HepG2 (cell line): ENCODE measurements around the gene TCERG1L. TPM values are rescaled to one million over a fixed set of nuclear protein-coding genes. Genes with fewer than 3 reads are reported as not detected.

Experiments
- ATAC-seq: fragments of 200-7000 bp; cut with Tn5 transposase; 3 replicates; pipeline ENCODE4 v1.9.1; 2020; ENCODE audit warnings: mild to moderate bottlenecking, moderate library complexity
- BruUV-seq: library from RNA; stranded (reverse); fragments of 400-500 nt; replicated peaks from 2 replicates; lab custom pipeline; 2021; lab: Mats Ljungman, UMichigan
- CTCF ChIA-PET: fragments of 300-600 bp; formaldehyde crosslinking; extraction: SDS; loops from one replicate; lab custom pipeline; 2021; ENCODE audit warnings: low total read pairs, inconsistent platforms, low intra/inter-chr PET ratio; lab: Yijun Ruan, JAX
- POLR2A ChIA-PET: fragments of 350-600 bp; sonication (Branson Sonifier 250); formaldehyde crosslinking; loops from one replicate; lab custom pipeline; 2020; ENCODE audit warnings: antibody characterized with exemption, inconsistent platforms; lab: Yijun Ruan, JAX
- DNase-seq: peaks from one replicate; pipeline ENCODE4 v3.0.0-alpha.2; 2015; ENCODE audit warnings: low spot score
- FAIRE-seq: peaks from 3 replicates; lab custom pipeline; 2011; peaks lifted over from hg19 to GRCh38; lab: Jason Lieb, UNC
- H2AFZ ChIP-seq: one replicate; pipeline ENCODE4 v1.6.1; 2011; ENCODE audit warnings: low read length, inconsistent platforms
- H3K27ac ChIP-seq: fragments of 300-600 bp; 3 replicates; pipeline ENCODE4 v1.8.0; 2011; ENCODE audit warnings: mixed run types, mild to moderate bottlenecking, mixed read lengths, low read length, inconsistent platforms; ENCODE audit not compliant: insufficient read depth; ENCODE audit errors: extremely low read length
- H3K27me3 ChIP-seq, 2 experiments: fragments of 200-600 bp in 1 of 2; 2 replicates in 1 of 2; 3 replicates in 1 of 2; pipeline versions ENCODE4 v1.6.0 to v1.8.0; 2011; ENCODE audit warnings: low read length in 2 of 2, mild to moderate bottlenecking in 2 of 2, moderate library complexity in 2 of 2, inconsistent platforms in 1 of 2; ENCODE audit not compliant: insufficient read depth in 2 of 2, control insufficient read depth in 1 of 2
- H3K36me3 ChIP-seq, 2 experiments: fragments of 200-600 bp in 1 of 2; replicated peaks in 1 of 2; 2 replicates in 1 of 2; 3 replicates in 1 of 2; pipeline versions ENCODE4 v1.5.1 to v1.8.0; 2011; ENCODE audit warnings: low read length in 2 of 2, inconsistent platforms in 1 of 2; ENCODE audit not compliant: insufficient read depth in 2 of 2, control insufficient read depth in 1 of 2
- H3K4me1 ChIP-seq: 2 replicates; pipeline ENCODE4 v1.5.1; 2012; ENCODE audit warnings: low read length, inconsistent platforms; ENCODE audit not compliant: insufficient read depth
- H3K4me2 ChIP-seq: 2 replicates; pipeline ENCODE4 v1.6.0; 2011; ENCODE audit warnings: low read depth, low read length, inconsistent platforms
- H3K4me3 ChIP-seq, 3 experiments: fragments of 200-600 bp in 1 of 3; sonication (generic), shearing (Covaris generic) in 1 of 3; replicated peaks in 1 of 3; 2 replicates each; pipeline ENCODE4 v1.5.1; 2011 to 2016; ENCODE audit warnings: low read length in 3 of 3, inconsistent platforms in 2 of 3, low read depth in 2 of 3, mild to moderate bottlenecking in 2 of 3, control low read depth in 1 of 3, mixed read lengths in 1 of 3; ENCODE audit not compliant: insufficient read depth in 1 of 3
- H3K79me2 ChIP-seq: one replicate; pipeline ENCODE4 v1.6.1; 2011; ENCODE audit warnings: low read length, inconsistent platforms; ENCODE audit not compliant: insufficient read depth
- H3K9ac ChIP-seq: 2 replicates; pipeline ENCODE4 v1.6.0; 2011; ENCODE audit warnings: mild to moderate bottlenecking, low read depth, low read length, inconsistent platforms; ENCODE audit not compliant: insufficient read depth
- H3K9me3 ChIP-seq: 2 replicates; pipeline ENCODE4 v1.5.1; 2012; ENCODE audit warnings: mild to moderate bottlenecking, low read length
- H4K20me1 ChIP-seq: 2 replicates; pipeline ENCODE4 v1.6.0; 2011; ENCODE audit warnings: inconsistent platforms, mild to moderate bottlenecking, low read length, moderate library complexity; ENCODE audit not compliant: insufficient read depth
- ATF1 ChIP-seq: IDR thresholded peaks from 2 replicates; pipeline ENCODE4 v1.6.1; 2016; ENCODE audit warnings: mild to moderate bottlenecking, control low read depth
- E2F5 ChIP-seq: sonication (generic); formaldehyde crosslinking; conservative IDR thresholded peaks from 2 replicates; pipeline ENCODE4 v1.4.0; 2020; ENCODE audit warnings: missing genetic modification reagents
- HIC2 ChIP-seq: sonication (generic); formaldehyde crosslinking; IDR thresholded peaks from 2 replicates; pipeline ENCODE4 v1.9.0; 2022; ENCODE audit warnings: low read depth, missing genetic modification reagents
- LCORL ChIP-seq, 2 experiments: fragments of 450-650 bp in 1 of 2; sonication (generic) in 1 of 2; formaldehyde crosslinking in 1 of 2; IDR thresholded peaks; 2 replicates each; pipeline versions ENCODE4 v1.5.0 to v1.6.1; 2017 to 2020; ENCODE audit warnings: antibody characterized with exemption in 1 of 2, missing genetic modification reagents in 1 of 2
- MXD1 ChIP-seq: sonication (generic); formaldehyde crosslinking; IDR thresholded peaks from 2 replicates; pipeline ENCODE4 v1.4.0; 2020; ENCODE audit warnings: mild to moderate bottlenecking, missing genetic modification reagents
- ZNF10 ChIP-seq: sonication (generic); formaldehyde crosslinking; IDR thresholded peaks from 2 replicates; pipeline ENCODE4 v1.4.0; 2020; ENCODE audit warnings: mild to moderate bottlenecking, low read depth, missing genetic modification reagents, borderline replicate concordance
- ZNF296 ChIP-seq: sonication (generic); formaldehyde crosslinking; conservative IDR thresholded peaks from 2 replicates; pipeline ENCODE4 v1.5.0; 2020; ENCODE audit warnings: mild to moderate bottlenecking, missing genetic modification reagents
- ZNF567 ChIP-seq: sonication (generic); formaldehyde crosslinking; IDR thresholded peaks from 2 replicates; pipeline ENCODE4 v1.8.1; 2023; ENCODE audit warnings: mild to moderate bottlenecking, missing genetic modification reagents, borderline replicate concordance
- ZNF607 ChIP-seq: sonication (generic); formaldehyde crosslinking; IDR thresholded peaks from 2 replicates; pipeline ENCODE4 v1.5.1; 2020; ENCODE audit warnings: missing genetic modification reagents, mild to moderate bottlenecking, borderline replicate concordance
- ZNF619 ChIP-seq: sonication (generic); formaldehyde crosslinking; IDR thresholded peaks from 2 replicates; pipeline ENCODE4 v1.4.0; 2020; ENCODE audit warnings: mild to moderate bottlenecking, missing genetic modification reagents
- ZNF816 ChIP-seq: sonication (generic); formaldehyde crosslinking; IDR thresholded peaks from 2 replicates; pipeline ENCODE4 v1.8.0; 2022; ENCODE audit warnings: missing genetic modification reagents, mild to moderate bottlenecking, borderline replicate concordance
- WGBS: methylation state at CpG from one replicate; pipeline ENCODE4 v1.1.6; 2017; ENCODE audit warnings: low lambda C conversion rate; 5-methylcytosine and 5-hydroxymethylcytosine counted together
- in situ Hi-C: cut with HindIII; loops from 2 replicates; pipeline ENCODE4 v1.10.0; 2017; ENCODE audit warnings: low pct_unique_long_range_greater_than_20kb; ENCODE audit not compliant: extremely low pct_ligation_motif_present
- intact Hi-C: fragments of 100-400 bp; cut with micrococcal nuclease; formaldehyde crosslinking; loops from one replicate; pipeline ENCODE4 v1.10.0; 2022; ENCODE audit not compliant: unreplicated experiment
- polyA plus RNA-seq, 8 experiments: library from polyadenylated mRNA; depleted of rRNA in 3 of 8; stranded (reverse) in 7 of 8; unstranded in 1 of 8; fragments of >200 nt; fragmentation: Illumina TruSeq in 4 of 8; extraction: Trizol in 4 of 8; gene quantifications; 2 replicates each; pipeline versions ENCODE4 v1.2.1 to v1.2.3, GENCODE V29; 2011 to 2016; ENCODE audit warnings: low read depth in 4 of 8, missing spikeins in 1 of 8, mixed read lengths in 1 of 8; ENCODE audit not compliant: insufficient read depth in 1 of 8
- total RNA-seq, 5 experiments: library from RNA; depleted of rRNA; stranded (reverse); fragments of >200 nt; fragmentation: Illumina TruSeq; extraction: Trizol; gene quantifications; 2 replicates each; pipeline ENCODE4 v1.2.3, GENCODE V29; 2016; ENCODE audit warnings: low read depth in 1 of 5
- TF ChIP-seq, protein P1 (sequence below): sonication (generic); formaldehyde crosslinking; conservative IDR thresholded peaks from 2 replicates; pipeline ENCODE4 v1.5.0; 2020; ENCODE audit warnings: missing genetic modification reagents
- TF ChIP-seq, protein P2 (sequence below): sonication (generic); formaldehyde crosslinking; IDR thresholded peaks from 2 replicates; pipeline ENCODE4 v1.4.0; 2020; ENCODE audit warnings: missing genetic modification reagents, mild to moderate bottlenecking, borderline replicate concordance
- TF ChIP-seq, protein P3 (sequence below): sonication (generic); formaldehyde crosslinking; IDR thresholded peaks from 2 replicates; pipeline ENCODE4 v1.4.0; 2020; ENCODE audit warnings: missing genetic modification reagents

TCERG1L gene
- total and polyA plus RNA-seq, 2 of the 13 experiments (the other 11 are each of a cell fraction or from before 2014, with no cell fraction given) = not detected

- POLR2A ChIA-PET = no interaction called here
- intact Hi-C loops = no loop called here
- Histone ChIP-seq H3K4me2 (no peak overlapping the region), H3K9me3 (no peaks in the 10 kb centered on the region), H3K9ac (no peak overlapping the region), H3K27ac (no peak overlapping the region), H3K79me2 (no peaks in the 10 kb centered on the region), H2AFZ (no peak overlapping the region), H4K20me1 (no peaks in the 10 kb centered on the region), H3K4me1 (no peaks in the 10 kb centered on the region), H3K27me3 (peaks cover 3 to 78% of the 10 kb centered on the region in 2 experiments), H3K36me3 (no peaks in the 10 kb centered on the region), H3K4me3 (no peak overlapping the region)
- ATAC-seq = no peak
- in situ Hi-C loops = no loop called here
- no peak for FAIRE-seq
- CTCF ChIA-PET = no interaction called here
- DNase-seq = no peak
- WGBS = 9% methylated on average over 4 of the region's 4 CpGs
- BruUV-seq = no TSS peak
- TF ChIP-seq ATF1 (CRISPR knock-in tag) (no peak), ZNF816 (no peak), MXD1 (CRISPR knock-in tag) (no peak), ZNF619 (CRISPR knock-in tag) (no peak), LCORL (IDR thresholded peaks at IDR 0.05) (no peak), LCORL (CRISPR knock-in tag; IDR thresholded peaks at IDR 0.05) (no peak), ZNF10 (CRISPR knock-in tag) (no peak), ZNF296 (no peak), ZNF567 (no peak), E2F5 (CRISPR knock-in tag) (no peak), ZNF607 (no peak), HIC2 (CRISPR knock-in tag) (no peak)
- TF ChIP-seq, protein P1, sequence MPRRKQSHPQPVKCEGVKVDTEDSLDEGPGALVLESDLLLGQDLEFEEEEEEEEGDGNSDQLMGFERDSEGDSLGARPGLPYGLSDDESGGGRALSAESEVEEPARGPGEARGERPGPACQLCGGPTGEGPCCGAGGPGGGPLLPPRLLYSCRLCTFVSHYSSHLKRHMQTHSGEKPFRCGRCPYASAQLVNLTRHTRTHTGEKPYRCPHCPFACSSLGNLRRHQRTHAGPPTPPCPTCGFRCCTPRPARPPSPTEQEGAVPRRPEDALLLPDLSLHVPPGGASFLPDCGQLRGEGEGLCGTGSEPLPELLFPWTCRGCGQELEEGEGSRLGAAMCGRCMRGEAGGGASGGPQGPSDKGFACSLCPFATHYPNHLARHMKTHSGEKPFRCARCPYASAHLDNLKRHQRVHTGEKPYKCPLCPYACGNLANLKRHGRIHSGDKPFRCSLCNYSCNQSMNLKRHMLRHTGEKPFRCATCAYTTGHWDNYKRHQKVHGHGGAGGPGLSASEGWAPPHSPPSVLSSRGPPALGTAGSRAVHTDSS (CRISPR knock-in tag) = no peak
- TF ChIP-seq, protein P2, sequence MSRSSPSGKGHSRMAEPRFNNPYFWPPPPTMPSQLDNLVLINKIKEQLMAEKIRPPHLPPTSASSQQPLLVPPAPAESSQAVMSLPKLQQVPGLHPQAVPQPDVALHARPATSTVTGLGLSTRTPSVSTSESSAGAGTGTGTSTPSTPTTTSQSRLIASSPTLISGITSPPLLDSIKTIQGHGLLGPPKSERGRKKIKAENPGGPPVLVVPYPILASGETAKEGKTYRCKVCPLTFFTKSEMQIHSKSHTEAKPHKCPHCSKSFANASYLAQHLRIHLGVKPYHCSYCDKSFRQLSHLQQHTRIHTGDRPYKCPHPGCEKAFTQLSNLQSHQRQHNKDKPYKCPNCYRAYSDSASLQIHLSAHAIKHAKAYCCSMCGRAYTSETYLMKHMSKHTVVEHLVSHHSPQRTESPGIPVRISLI (CRISPR knock-in tag) = no peak
- TF ChIP-seq, protein P3, sequence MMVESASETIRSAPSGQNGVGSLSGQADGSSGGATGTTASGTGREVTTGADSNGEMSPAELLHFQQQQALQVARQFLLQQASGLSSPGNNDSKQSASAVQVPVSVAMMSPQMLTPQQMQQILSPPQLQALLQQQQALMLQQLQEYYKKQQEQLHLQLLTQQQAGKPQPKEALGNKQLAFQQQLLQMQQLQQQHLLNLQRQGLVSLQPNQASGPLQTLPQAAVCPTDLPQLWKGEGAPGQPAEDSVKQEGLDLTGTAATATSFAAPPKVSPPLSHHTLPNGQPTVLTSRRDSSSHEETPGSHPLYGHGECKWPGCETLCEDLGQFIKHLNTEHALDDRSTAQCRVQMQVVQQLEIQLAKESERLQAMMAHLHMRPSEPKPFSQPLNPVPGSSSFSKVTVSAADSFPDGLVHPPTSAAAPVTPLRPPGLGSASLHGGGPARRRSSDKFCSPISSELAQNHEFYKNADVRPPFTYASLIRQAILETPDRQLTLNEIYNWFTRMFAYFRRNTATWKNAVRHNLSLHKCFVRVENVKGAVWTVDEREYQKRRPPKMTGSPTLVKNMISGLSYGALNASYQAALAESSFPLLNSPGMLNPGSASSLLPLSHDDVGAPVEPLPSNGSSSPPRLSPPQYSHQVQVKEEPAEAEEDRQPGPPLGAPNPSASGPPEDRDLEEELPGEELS (CRISPR knock-in tag) = no peak
Measured at GRCh38 chr10:131115801-131116200, 195.7 kb downstream of the TCERG1L start.
